Astrocyte of the spinal cord (primary cell): ENCODE results near the gene ABCC2.

Experiments
- DNase-seq: peaks from one replicate; pipeline ENCODE4 v3.0.0; 2011; ENCODE audit warnings: low read depth, low spot score
- H3K4me3 ChIP-seq: 2 replicates; pipeline ENCODE4 v1.5.1; 2011; ENCODE audit warnings: low read depth, mild to moderate bottlenecking, low read length, moderate library complexity
- CTCF ChIP-seq: IDR thresholded peaks from 2 replicates; pipeline ENCODE4 v1.5.1; 2012; ENCODE audit warnings: low read depth, mild to moderate bottlenecking, low read length, inconsistent platforms
- in situ Hi-C: cut with HindIII; loops from 2 replicates; pipeline ENCODE4 v1.10.0; 2017; ENCODE audit warnings: low sequenced_read_pairs

The ABCC2 gene

GRCh38 chr10:99849536-99849935 is 67.1 kb downstream of the ABCC2 start:
- no peak for TF ChIP-seq CTCF
- no peak overlapping the region for H3K4me3 ChIP-seq
- DNase-seq = no peak
- in situ Hi-C loops = no loop called here

GRCh38 chr10:99850021-99850766 is 67.8 kb downstream of the ABCC2 start:
- no peak for TF ChIP-seq CTCF
- in situ Hi-C loops = no loop called here
- no peak for DNase-seq
- no peak overlapping the region for H3K4me3 ChIP-seq

DNA sequence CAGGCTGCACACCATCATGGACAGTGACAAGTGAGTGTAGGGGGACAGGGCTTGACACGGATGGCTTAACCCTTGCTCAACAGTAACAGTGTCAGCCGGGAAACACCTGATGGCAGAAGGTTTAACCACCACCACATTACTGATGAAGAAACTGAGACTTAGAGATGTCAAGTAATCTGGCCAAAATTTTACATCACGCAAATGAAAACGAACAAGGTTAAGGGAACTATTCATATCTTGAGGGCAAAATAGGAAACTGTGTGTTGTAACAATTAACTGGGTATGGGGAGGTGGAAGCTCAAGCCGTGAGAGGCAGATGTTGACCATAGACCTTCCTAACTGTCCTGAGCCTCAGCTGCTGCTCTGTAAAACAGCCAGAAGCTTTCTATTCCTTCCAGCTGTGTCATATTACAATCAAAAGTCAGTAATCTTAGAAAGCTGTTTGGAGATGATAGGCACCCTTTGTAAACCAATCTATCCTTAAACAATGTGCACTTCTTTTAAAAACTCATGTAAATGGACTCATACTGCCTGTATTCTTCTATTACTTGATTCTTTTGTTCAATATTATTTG is 68.4 kb downstream of the ABCC2 start:
- in situ Hi-C loops = no loop called here
- H3K4me3 ChIP-seq = no peak overlapping the region
- TF ChIP-seq CTCF = no peak
- no peak for DNase-seq

- in situ Hi-C loops = no loop called here
- no peak for DNase-seq
- H3K4me3 ChIP-seq = no peak overlapping the region
- TF ChIP-seq CTCF = no peak
Observed at GRCh38 chr10:99851825-99852224, 69.4 kb downstream of the ABCC2 start.

- DNase-seq = no peak
- H3K4me3 ChIP-seq = no peak overlapping the region
- in situ Hi-C loops = no loop called here
- no peak for TF ChIP-seq CTCF
Observed at GRCh38 chr10:99852481-99853213, 70.2 kb downstream of the ABCC2 start.

- no peak overlapping the region for H3K4me3 ChIP-seq
- DNase-seq = no peak
- TF ChIP-seq CTCF = no peak
- in situ Hi-C loops = no loop called here
Observed at GRCh38 chr10:99853655-99854054, 71.2 kb downstream of the ABCC2 start.
